ENCODE data around the gene BRMS1.
A peak's percentile ranks its signal among the peaks of the same experiment; 100 is the strongest.

Gene BRMS1

GRCh38 chr11:66315498-66315885 lies 29.4 kb downstream of the BRMS1 start:
- no peaks in the 10 kb centered on the region for H3K27me3 ChIP-seq (ENCODE audit: insufficient read depth, low read length)
- H3K18ac ChIP-seq (ENCODE audit: low read length) = no peak overlapping the region
- no peak overlapping the region for H2BK5ac ChIP-seq (ENCODE audit: low read depth, low read length, poor library complexity)
- no peak overlapping the region for H2BK12ac ChIP-seq (ENCODE audit: low read length)
- no peak overlapping the region for H3K4me3 ChIP-seq (ENCODE audit: low read depth, low read length)
- no peak overlapping the region for H3K4me2 ChIP-seq (ENCODE audit: low read length)
- H3K27ac ChIP-seq (ENCODE audit: low read depth, low read length) = no peak overlapping the region
- H3K79me1 ChIP-seq (ENCODE audit: low read length) = peaks cover 30% of the 10 kb centered on the region
- H3K79me2 ChIP-seq (ENCODE audit: control insufficient read depth, insufficient read depth, low read length, poor library complexity) = no peaks in the 10 kb centered on the region
- no peaks in the 10 kb centered on the region for H3K36me3 ChIP-seq (ENCODE audit: control insufficient read depth in 1 of 2, insufficient read depth in 2 of 2, low read length in 2 of 2)
- no peak overlapping the region for H4K8ac ChIP-seq (ENCODE audit: low read depth, low read length)
- no peak overlapping the region for H2AFZ ChIP-seq (ENCODE audit: insufficient read depth, low read length, poor library complexity)
- H3K9ac ChIP-seq (ENCODE audit: low read length) = no peak overlapping the region
- no peak overlapping the region for H4K12ac ChIP-seq (ENCODE audit: low read depth, low read length)
- WGBS (ENCODE audit: extremely low coverage, insufficient coverage, insufficient read length) = no CpG with 5 or more reads among the region's 14 CpGs
- H3K4ac ChIP-seq (ENCODE audit: low read depth, low read length) = no peak overlapping the region
- H3K23ac ChIP-seq (ENCODE audit: low read length) = no peak overlapping the region
- H3K14ac ChIP-seq (ENCODE audit: low read length) = no peak overlapping the region
- no peak overlapping the region for H2BK120ac ChIP-seq (ENCODE audit: insufficient read depth, low read length, poor library complexity)
- peaks cover 7% of the 10 kb centered on the region for H3K9me3 ChIP-seq (ENCODE audit: insufficient read depth, low read depth, low read length)
- DNase-seq = no peak
- H2AK5ac ChIP-seq (ENCODE audit: low read length) = peak overlapping the region; percentile 73
- peaks cover 40 to 47% of the 10 kb centered on the region in 2 experiments for H3K4me1 ChIP-seq (ENCODE audit: control insufficient read depth in 1 of 2, insufficient read depth in 2 of 2, low read length in 2 of 2)
- H4K91ac ChIP-seq (ENCODE audit: low read depth, low read length) = no peak overlapping the region

GRCh38 chr11:66314561-66315497 lies 30.1 kb downstream of the BRMS1 start:
- Histone ChIP-seq H2BK12ac (ENCODE audit: low read length) (peak overlapping the region; percentile 14), H3K79me1 (ENCODE audit: low read length) (peaks cover 30% of the 10 kb centered on the region), H4K8ac (ENCODE audit: low read depth, low read length) (no peak overlapping the region), H3K18ac (ENCODE audit: low read length) (peak overlapping the region; percentile 3), H3K27ac (ENCODE audit: low read depth, low read length) (no peak overlapping the region), H3K9me3 (ENCODE audit: insufficient read depth, low read depth, low read length) (peaks cover 7% of the 10 kb centered on the region), H3K4me2 (ENCODE audit: low read length) (no peak overlapping the region), H2BK5ac (ENCODE audit: low read depth, low read length, poor library complexity) (no peak overlapping the region), H4K12ac (ENCODE audit: low read depth, low read length) (no peak overlapping the region), H3K14ac (ENCODE audit: low read length) (no peak overlapping the region), H3K4me1 (ENCODE audit: control insufficient read depth in 1 of 2, insufficient read depth in 2 of 2, low read length in 2 of 2) (peaks cover 43 to 47% of the 10 kb centered on the region in 2 experiments), H3K4me3 (ENCODE audit: low read depth, low read length) (no peak overlapping the region), H3K9ac (ENCODE audit: low read length) (no peak overlapping the region), H3K79me2 (ENCODE audit: control insufficient read depth, insufficient read depth, low read length, poor library complexity) (no peaks in the 10 kb centered on the region), H2AFZ (ENCODE audit: insufficient read depth, low read length, poor library complexity) (no peak overlapping the region), H3K4ac (ENCODE audit: low read depth, low read length) (no peak overlapping the region), H2BK120ac (ENCODE audit: insufficient read depth, low read length, poor library complexity) (no peak overlapping the region), H3K23ac (ENCODE audit: low read length) (no peak overlapping the region), H3K36me3 (ENCODE audit: control insufficient read depth in 1 of 2, insufficient read depth in 2 of 2, low read length in 2 of 2) (no peaks in the 10 kb centered on the region), H4K91ac (ENCODE audit: low read depth, low read length) (peak overlapping the region; percentile 20), H2AK5ac (ENCODE audit: low read length) (peak overlapping the region; percentile 50), H3K27me3 (ENCODE audit: insufficient read depth, low read length) (no peaks in the 10 kb centered on the region)
- no CpG with 5 or more reads among the region's 17 CpGs for WGBS (ENCODE audit: extremely low coverage, insufficient coverage, insufficient read length)
- no peak for DNase-seq

GRCh38 chr11:66314186-66314501 lies 30.8 kb downstream of the BRMS1 start:
- no peak overlapping the region for H3K4ac ChIP-seq (ENCODE audit: low read depth, low read length)
- peaks cover 7% of the 10 kb centered on the region for H3K9me3 ChIP-seq (ENCODE audit: insufficient read depth, low read depth, low read length)
- peak overlapping the region; percentile 88 for H3K27ac ChIP-seq (ENCODE audit: low read depth, low read length)
- peaks cover 30% of the 10 kb centered on the region for H3K79me1 ChIP-seq (ENCODE audit: low read length)
- H2AFZ ChIP-seq (ENCODE audit: insufficient read depth, low read length, poor library complexity) = no peak overlapping the region
- peaks cover 45 to 47% of the 10 kb centered on the region in 2 experiments for H3K4me1 ChIP-seq (ENCODE audit: control insufficient read depth in 1 of 2, insufficient read depth in 2 of 2, low read length in 2 of 2)
- peak overlapping the region; percentile 90 for H4K91ac ChIP-seq (ENCODE audit: low read depth, low read length)
- H4K12ac ChIP-seq (ENCODE audit: low read depth, low read length) = no peak overlapping the region
- peak overlapping the region; percentile 14 for H2AK5ac ChIP-seq (ENCODE audit: low read length)
- H3K36me3 ChIP-seq (ENCODE audit: control insufficient read depth in 1 of 2, insufficient read depth in 2 of 2, low read length in 2 of 2) = no peaks in the 10 kb centered on the region
- peak overlapping the region; percentile 16 for H2BK12ac ChIP-seq (ENCODE audit: low read length)
- WGBS (ENCODE audit: extremely low coverage, insufficient coverage, insufficient read length) = no CpG with 5 or more reads among the region's 1 CpG
- H3K9ac ChIP-seq (ENCODE audit: low read length) = no peak overlapping the region
- no peak for DNase-seq
- H2BK5ac ChIP-seq (ENCODE audit: low read depth, low read length, poor library complexity) = peak overlapping the region; percentile 63
- no peak overlapping the region for H3K14ac ChIP-seq (ENCODE audit: low read length)
- H2BK120ac ChIP-seq (ENCODE audit: insufficient read depth, low read length, poor library complexity) = peak overlapping the region; percentile 57
- no peak overlapping the region for H3K4me3 ChIP-seq (ENCODE audit: low read depth, low read length)
- H3K4me2 ChIP-seq (ENCODE audit: low read length) = peak overlapping the region; percentile 59
- H3K23ac ChIP-seq (ENCODE audit: low read length) = no peak overlapping the region
- no peaks in the 10 kb centered on the region for H3K27me3 ChIP-seq (ENCODE audit: insufficient read depth, low read length)
- H3K79me2 ChIP-seq (ENCODE audit: control insufficient read depth, insufficient read depth, low read length, poor library complexity) = no peaks in the 10 kb centered on the region
- H4K8ac ChIP-seq (ENCODE audit: low read depth, low read length) = no peak overlapping the region
- peak overlapping the region; percentile 24 for H3K18ac ChIP-seq (ENCODE audit: low read length)

DNA sequence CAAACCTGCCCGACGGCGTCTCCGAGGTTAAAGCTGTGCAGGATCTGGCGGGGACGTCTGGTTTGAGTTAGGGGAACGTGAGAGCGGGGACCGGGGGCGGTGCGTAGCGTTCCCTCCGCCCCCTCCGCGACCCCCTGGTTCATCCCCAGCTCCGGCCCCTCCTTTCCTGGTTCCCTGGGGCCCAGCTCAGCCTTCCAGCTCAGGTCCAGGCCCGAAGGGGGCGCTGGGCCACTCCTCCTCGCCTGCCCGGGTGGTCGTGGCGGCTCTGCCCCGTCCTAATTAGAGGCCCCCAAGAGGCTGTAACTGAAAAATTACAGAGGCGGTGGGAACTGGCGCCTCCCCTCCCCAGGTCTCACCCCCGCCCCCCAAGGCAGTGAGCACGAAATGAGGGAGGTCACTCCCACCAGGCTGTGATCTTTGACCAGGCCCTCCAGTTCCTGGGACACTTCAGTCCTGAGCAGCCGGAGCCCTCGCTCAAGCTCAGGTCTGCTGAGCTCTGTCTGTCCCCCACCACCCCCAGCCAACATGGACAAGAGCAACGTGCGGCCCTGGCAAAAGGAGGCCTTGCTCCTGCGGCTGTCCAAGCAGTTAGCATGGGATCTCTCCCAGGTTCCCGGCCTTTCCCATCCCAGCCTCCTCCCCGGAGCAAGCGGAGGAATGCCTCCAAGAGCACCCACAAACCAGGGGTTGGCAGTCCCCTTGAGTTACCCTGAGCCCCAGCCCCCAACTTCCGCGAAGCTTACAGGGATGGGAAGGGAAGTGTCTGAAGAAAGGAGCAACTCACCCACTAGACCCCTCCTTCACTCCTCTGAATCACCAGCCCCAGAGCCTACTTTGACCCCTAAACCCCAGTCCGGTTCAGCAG lies 31.4 kb downstream of the BRMS1 start:
- Histone ChIP-seq H3K36me3 (ENCODE audit: control insufficient read depth in 1 of 2, insufficient read depth in 2 of 2, low read length in 2 of 2) (no peaks in the 10 kb centered on the region), H4K91ac (ENCODE audit: low read depth, low read length) (peak overlapping the region; percentile 90), H3K79me2 (ENCODE audit: control insufficient read depth, insufficient read depth, low read length, poor library complexity) (no peaks in the 10 kb centered on the region), H3K79me1 (ENCODE audit: low read length) (peaks cover 30% of the 10 kb centered on the region), H3K9ac (ENCODE audit: low read length) (peak overlapping the region; percentile 30), H3K4me2 (ENCODE audit: low read length) (peak overlapping the region; percentile 59), H2BK5ac (ENCODE audit: low read depth, low read length, poor library complexity) (peak overlapping the region; percentile 63), H3K4me1 (ENCODE audit: control insufficient read depth in 1 of 2, insufficient read depth in 2 of 2, low read length in 2 of 2) (peaks cover 41 to 46% of the 10 kb centered on the region in 2 experiments), H2AK5ac (ENCODE audit: low read length) (peak overlapping the region; percentile 14), H3K23ac (ENCODE audit: low read length) (no peak overlapping the region), H4K12ac (ENCODE audit: low read depth, low read length) (peak overlapping the region; percentile 43), H2BK12ac (ENCODE audit: low read length) (peak overlapping the region; percentile 32), H4K8ac (ENCODE audit: low read depth, low read length) (peak overlapping the region; percentile 63), H3K9me3 (ENCODE audit: insufficient read depth, low read depth, low read length) (peaks cover 7% of the 10 kb centered on the region), H2BK120ac (ENCODE audit: insufficient read depth, low read length, poor library complexity) (peak overlapping the region; percentile 57), H3K4ac (ENCODE audit: low read depth, low read length) (peak overlapping the region; percentile 71), H3K27me3 (ENCODE audit: insufficient read depth, low read length) (no peaks in the 10 kb centered on the region), H3K18ac (ENCODE audit: low read length) (peak overlapping the region; percentile 73), H3K4me3 (ENCODE audit: low read depth, low read length) (peak overlapping the region; percentile 25), H3K14ac (ENCODE audit: low read length) (peak overlapping the region; percentile 54), H3K27ac (ENCODE audit: low read depth, low read length) (peak overlapping the region; percentile 88), H2AFZ (ENCODE audit: insufficient read depth, low read length, poor library complexity) (peak overlapping the region; percentile 66)
- no peak for DNase-seq
- no CpG with 5 or more reads among the region's 38 CpGs for WGBS (ENCODE audit: extremely low coverage, insufficient coverage, insufficient read length)

Data from trophoblast cell (in vitro differentiated cells and primary cell).